NCI-H2196 treated with DMSO at 0.1 percent for 48 hours (cell line): ENCODE results near the gene ERG.

ENCODE experiments used
- DNase-seq: peaks from one replicate; lab custom pipeline; 2025; ENCODE audit not compliant: unreplicated experiment; lab: John Stamatoyannopoulos, UW

Gene ERG

DNA sequence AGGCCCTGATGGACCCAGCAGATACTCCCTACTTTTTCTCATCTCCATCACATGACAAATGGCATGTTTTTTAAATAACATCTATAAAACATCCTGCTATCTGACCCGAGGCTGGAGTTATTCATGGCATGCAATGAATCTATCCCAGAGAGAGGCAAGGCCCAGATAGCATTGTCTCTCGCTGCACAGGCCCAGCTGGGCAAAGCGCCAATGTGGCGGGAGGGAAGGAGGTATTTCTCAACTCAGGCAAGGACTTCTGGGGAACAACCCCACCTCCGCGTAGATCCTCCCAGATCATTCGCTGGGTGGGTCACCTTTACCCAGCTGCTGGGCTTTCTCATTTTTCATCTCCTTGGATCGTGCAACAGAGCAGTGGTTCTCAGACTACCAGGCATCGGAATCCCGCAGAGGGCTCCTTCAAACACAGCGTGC, 59.8 kb downstream of the ERG start:
- no peak for DNase-seq

DNA sequence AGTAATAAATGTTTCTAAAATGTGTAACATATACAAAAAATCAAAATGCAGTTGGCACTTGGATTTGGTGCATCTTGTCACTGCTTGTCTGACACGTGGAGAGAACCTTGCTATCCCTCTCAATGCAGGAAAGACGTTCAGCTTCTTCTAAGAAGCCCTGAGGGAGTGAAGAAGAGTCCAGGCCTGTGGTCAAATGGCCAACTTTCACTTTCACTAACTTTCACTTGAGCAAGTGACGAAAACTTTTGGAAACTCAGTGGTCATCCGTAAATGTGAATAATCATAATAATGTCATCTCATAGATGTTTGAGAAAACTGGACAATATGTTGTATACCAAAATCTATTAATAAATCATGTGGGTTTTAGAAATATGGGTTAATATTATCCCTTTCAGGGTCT, 61.9 kb downstream of the ERG start:
- DNase-seq, result no peak

DNA sequence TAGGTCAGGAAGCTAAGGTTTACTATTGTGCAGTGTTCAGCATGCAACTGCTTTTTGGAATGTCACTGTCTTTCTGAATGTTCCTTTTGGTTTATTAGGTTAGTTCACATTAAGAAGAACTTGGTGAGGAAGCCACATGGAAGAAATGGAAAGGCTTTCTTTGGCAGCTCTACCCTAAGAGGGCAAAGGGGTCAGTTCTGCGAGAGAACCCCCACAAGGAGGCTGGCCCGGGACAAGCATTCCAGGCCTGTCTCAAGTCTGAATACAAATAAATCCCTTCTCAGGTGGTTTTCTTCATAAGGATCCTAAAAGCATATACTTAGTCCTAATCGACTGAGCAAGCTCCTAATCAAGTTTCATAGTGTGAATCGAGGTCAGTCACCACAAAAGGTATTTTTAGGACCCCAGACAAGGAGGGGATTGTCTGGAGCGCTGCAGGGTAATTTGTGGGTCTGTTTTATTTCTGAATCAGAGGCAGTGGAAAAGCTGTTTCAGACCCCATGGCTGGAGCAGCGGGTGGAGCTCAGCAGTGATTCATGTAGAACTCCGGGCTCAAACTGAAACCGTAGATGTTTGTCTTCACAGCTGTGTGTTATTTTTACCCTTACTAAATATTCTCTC, 63.3 kb downstream of the ERG start:
- no peak for DNase-seq

DNA sequence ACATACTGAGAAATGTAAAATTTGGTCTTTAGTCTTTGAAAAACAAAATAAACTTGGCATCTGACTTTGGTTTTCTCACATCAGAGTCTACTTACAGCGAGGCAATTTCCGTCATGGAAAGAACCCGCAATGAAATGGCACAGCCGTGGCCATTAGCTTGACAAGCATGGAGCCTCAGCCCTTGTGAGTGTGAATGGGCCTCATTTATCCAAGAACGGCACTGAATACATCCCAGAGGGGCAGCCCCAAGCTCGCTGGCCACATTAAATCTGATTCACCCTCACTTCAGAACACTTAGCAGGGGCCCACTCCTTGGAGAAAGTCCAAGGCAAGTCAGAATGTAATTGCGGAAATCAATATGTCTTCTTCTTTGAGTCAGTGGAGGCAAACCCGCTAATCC, 64.8 kb downstream of the ERG start:
- DNase-seq, result no peak

DNA sequence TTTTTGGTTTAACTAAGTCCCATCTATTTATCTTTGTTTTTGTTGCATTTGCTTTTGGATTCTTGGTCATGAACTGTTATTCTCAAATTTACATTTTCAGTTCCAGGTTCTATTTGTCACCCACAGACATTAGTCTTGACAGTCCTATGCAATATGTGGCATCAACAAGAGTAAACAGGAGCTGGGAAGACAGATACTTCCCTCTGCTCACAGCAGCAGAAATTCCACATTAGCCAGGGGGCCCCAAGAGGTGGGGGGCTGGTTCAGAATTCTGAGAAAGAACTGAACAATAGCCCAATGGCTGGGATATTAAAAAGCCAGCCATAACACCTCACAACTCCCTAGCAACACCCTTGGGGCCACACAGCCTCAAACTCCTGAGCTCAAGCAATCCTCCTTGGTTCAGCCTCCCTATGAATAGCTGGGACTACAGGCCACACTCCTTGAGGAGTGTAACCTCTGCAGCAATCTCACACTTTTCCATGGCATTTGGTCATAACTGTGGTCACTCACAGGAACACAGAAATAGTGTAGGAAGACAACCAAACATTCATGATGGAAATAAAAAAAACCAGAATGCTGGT, 67.8 kb downstream of the ERG start:
- no peak for DNase-seq

DNA sequence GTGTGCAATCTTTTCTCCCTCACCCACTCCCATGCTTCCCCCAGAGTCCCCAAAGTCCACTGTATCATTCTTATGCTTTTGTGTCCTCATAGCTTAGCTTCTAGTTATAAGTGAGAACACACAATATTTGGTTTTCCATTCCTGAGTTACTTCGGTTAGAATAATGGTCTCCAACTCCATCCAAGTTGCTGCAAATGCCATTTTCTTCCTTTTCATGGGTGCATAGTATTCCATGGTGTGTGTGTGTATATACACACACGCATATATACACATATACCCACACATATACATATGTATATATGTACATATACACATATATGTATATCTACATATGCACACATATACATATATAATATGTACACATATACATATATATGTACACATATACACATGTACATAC, 69.3 kb downstream of the ERG start:
- no peak for DNase-seq

DNA sequence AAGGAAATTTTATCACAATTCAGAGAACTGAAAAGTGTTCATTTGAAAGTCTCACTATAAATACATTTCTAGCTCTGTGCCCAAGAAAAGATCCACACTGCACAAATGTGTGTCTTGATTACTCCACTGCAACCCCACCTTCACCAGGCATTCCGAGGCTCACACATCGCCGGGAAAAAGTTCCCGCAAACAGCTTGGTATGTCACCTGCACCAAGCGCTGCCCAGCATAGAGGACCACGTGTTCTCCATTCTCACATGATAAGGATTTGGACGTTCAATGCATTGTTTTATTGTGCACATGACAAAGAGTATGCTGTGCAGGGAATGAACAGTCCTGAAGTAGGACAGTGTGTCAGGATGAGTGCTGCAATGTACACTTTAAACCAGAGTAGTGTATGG, 70.1 kb downstream of the ERG start:
- DNase-seq, result no peak

DNA sequence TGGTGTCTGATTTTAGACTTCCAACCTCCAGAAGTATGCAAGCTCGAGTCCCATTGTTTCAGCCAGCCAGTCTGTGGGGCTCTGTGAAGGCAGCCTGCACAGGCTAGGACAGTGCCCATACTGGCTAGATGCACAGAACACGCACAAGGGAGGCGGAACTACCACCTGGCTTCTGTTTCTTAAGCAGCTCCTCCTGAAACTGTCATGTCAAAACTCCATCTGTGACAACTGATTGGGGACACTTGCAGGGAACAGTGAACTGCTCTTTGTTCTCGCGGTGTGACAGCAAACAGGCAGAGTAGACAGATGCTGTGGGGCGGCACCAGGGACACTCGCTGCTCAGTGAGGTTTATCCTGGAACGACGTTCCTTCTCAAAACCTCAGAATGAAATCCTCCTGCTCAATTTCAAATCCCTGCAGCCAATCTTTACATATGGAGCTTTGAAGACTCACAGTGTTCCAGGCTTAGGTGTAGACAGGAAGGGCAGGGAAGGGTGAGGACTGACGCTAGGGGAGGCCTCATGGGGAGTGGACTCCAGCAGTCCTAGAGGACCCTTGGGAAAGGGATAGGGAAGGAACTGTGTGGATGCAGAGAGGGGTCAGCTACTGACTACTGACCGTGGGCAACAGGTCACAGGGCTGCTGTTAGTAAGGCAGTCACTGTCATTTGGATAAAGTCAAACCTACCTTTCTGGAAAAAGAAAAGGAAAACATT, 73.8 kb downstream of the ERG start:
- no peak for DNase-seq

DNA sequence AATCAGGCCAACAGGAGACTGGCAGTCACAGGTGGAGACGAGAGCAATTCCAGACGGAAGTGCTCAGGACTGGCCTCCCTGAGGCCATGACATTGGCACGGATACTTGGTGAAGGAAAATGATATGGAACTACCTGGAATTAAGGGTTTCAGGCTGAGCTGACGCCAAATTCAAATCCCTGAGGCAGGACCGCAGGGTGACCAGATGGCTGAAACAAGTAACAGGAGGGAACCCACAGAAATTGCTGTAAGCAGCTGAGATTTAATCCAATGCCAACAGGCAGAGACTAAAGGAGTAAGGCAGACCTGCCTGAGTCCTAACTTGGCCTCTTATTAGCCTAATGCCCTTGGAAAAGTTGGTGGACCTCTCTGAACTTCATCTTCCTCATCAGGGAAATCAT, 76.2 kb downstream of the ERG start:
- DNase-seq, result no peak

DNA sequence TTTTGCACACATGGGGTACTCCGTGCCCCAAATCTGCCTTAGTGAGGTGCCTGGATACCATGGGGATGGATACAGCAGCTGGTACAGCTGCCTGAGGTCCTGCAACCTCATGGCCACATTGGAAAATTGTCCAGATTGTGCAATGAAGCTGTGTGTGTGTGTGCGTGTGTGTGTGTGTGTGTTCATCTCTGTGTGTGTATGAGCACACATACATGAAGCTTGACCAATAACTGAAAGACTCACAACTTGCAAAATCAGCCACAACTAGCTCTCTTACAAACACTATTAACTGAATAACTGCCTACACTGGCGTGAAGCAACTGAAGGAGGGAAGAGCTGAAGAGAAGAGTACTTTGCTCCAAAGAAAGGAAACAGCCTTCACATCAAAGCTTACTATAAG, 78.1 kb downstream of the ERG start:
- no peak for DNase-seq

DNA sequence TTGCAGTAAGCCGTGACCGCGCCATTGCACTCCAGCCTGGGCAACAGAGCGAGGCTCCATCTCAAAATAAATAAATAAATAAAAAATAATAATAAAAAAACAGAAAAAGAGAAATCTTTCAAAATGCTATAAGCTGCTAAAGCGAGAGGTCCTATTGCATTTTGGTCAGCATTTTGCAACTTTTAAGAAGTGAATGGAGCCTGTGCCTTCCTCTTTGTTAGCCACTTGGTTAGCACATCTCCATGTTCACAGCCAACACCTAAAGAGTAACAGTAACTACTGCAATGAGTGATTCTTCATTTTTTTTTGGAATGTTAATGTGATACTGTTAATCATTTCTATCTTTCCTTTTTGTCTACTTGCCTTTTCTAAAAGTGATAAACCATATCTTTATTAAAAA, 80.6 kb downstream of the ERG start:
- no peak for DNase-seq

DNA sequence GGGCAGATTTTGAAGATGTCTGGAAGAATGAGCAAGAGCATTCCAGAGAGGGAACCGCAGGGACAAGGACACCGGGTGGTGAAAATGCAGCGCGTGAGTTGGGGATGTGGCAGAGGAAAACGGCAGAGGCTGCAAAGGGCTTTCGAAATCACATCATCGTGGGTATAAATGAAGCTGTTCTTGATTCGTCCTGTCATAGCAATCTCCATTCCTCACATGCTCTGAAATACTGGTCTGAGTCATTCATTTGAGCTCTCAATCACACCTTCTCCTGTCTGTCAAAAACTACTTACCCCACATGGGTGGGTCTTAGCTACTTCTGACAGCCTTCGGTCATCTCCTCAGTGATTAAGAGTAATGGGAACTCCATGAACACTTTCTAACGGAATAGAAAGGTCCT, 81.5 kb downstream of the ERG start:
- DNase-seq, result no peak

DNA sequence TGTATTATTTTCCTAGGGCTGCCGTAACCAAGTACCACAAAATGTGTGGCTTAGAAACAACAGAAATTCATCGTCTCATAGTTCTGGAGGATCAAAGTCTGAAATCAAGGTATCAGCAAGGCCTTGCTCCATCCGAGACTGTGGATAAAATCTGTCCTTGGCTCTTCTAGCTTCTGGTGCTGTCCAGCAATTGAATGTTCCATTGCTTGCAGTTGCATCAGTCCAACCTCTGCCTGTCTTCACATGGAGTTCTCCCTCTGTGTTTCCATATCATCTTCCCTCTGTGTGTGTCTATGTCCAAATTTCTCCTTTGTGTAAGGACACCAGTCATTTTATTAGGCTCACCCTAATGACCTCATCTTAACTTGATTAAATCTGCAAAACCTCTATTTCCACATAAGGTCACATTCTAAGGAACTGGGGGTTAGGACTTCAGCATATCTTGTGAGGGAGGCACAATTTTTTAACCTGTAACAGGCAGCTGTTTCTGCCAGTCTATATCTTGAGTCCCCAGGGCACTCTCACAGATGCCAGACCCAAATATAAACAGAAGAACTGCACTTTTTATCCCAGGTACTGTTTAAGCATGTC, 84.2 kb downstream of the ERG start:
- DNase-seq, result no peak

DNA sequence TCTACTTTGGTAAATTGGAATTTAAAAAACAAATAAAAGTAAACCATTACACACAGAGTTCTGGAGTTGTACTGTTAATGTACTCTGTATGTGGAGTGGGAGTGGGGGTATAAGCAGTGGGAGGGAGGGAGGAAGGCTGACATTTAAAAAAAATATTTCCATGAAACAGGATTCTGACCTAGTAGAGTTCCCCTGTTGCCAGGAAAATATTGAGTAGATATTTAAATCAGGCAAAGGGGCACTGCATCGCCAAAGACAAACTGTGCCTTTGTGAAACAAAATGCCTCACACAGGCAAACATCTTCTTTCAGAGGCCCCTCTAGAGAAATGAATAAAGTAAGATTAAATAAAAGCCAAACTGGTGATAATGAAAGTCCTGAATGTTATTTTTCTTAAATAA, 87.8 kb downstream of the ERG start:
- no peak for DNase-seq

DNA sequence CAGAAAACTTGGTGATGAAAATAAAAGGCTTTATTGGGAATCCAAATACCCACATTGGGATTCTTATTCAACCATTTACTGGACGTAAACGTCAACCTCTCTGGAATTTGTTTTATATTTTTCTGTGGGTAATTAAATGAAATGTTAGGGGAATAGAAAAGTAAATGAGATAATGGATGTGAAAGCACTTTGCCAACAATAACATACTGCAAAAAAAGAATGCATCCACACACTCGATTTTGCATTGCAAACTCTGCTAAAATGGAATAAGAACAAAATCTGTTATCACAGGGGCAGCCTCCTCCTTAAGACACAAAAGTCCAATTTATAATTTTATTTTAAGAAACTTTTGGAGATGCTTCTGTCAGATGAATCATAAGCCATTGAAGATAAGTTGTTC, 88.4 kb downstream of the ERG start:
- DNase-seq, result no peak

DNA sequence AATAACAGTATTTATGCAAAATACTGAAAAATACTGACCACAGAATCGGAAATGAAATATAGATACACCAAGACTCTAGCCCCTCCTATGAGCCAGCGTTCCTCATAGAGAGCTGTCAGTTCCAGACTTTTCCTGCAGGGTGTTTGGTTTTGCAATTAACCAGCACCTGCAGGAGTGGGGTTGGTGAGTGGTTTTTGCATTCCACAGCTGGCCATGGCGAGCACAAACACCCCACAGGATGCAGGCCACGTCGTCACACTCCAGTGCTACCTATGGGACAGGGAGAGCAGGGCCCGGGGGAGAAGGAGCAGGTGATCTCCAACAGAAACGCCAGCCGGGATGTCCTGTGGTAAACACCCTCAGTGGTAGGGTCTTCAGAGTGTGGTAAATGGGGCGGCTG, 94.1 kb downstream of the ERG start:
- no peak for DNase-seq

DNA sequence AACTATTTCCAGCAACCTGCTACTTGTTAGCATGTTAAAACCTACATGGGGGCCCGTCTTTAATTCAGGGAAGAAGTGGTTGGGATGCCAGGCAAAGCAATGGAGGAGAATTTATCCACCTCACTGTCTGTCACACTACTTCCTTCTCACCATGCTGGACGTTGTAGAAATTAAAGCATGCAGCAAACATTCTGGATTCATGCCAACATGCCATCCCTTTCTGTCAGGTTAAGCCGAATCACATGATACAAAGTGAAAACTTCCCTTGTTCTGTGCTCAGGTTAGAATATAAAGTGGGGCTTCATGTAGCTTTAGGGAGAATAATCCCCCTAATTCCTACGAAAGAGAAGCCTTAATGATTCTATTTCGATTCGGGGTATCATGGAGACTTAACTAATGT, 95.5 kb downstream of the ERG start:
- no peak for DNase-seq

DNA sequence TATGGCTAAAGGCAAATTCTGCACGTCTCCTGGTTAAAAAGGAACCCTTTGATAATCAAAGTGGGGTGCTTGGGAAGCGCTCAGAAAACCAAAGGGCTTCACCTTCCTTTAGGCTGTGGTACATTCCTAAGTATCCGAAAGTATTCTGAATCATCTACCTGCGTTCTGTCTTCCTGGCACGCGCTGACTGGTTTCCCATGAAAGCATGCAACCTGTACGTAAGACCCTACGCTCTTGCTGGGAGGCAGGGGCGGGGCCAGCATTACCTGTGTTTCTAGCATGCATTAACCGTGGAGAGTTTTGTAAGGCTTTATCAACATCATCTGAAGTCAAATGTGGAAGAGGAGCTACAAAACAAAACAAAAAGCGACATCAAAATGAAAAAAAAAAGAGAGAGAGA, 96.0 kb downstream of the ERG start:
- no peak for DNase-seq

DNA sequence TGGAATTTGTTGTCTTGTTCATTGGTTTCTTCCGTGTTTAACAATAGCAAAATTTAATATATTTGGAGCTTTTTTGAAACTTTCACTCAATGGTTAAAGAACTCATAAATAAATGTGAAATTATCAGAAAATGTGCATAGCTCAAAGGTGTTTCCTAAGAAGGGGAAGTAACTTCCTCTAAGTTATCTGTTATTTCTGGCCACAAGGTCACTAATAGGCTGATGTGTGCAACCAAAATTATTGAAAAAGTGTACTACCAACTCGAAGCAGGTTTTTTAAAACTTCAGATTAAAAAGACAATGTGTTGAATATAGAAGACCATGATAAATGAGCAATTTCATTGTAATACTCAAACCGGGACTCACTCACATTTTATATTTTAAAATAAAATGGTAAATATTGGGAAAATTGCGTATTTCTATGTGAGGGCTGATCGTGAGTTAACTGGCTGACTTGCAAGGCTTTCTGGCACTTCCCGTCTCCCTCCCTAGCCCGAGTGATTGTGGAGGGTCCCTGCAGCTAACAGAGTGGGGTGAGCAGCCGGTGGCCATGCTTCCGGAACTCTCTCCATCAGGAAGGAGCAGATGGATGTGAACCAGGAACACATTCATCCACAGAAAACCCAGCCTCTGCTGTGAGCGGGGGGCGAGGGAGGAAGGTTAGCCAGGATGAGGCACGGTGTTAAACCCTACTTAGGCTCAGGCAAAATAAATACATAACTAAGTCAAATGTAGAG, 96.9 kb downstream of the ERG start:
- DNase-seq, result no peak

DNA sequence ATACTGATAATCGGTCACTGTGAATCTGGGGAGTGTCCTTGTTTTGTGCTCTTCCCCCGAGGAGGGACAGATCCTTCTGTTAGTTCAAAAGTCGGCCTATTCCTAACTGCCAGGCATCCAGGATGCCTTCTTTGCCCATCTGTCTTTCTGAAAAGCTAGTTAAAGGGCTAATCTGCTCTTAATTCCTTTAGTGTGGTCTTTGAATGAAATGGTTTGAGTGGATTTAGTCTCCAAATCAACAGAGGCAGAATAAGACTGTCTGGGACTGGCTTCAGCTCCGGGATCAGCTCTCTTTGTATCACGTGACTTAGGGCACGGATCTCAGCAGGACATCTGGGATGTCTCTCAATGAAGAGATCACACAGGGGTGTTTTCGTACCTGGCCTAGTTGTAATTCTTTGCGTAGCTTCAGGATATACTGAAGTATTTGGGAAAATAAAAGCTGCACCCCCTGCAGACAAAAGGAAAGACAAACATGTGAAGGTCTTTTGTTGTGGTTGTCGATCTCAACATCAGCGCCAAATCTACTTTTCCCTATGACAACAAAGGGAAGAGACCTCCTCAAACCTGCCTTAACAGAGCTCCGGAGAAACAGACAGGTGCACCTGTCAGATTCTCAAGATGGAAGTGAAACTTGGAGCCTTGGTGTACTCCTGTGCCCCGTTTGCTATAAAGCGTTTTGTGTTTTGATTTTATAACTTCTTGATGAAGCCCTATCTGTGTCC, 97.9 kb downstream of the ERG start:
- no peak for DNase-seq

DNA sequence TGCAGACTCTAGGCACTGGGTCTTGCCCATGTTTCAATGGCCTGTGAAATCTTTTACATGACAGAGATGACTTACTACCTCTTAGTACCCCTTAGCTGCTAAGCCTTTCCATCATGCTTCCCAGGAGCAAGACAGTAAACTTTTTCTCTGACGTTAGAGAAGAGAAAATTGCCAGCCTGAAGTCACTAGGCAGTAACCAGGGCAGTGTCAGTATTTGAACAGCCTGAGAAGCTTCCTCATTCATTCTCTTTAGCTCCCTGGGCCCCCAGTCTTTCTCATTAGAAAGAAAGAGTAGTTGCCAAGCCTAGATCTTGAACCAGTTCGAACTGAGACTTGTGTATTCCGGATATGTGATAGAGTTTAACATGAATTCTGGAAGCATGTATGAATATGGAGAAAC, 99.2 kb downstream of the ERG start:
- no peak for DNase-seq
